CD4-positive, alpha-beta T cell treated with Interleukin-17A for 4 hours (primary cell): ENCODE measurements around the gene DBX1.
"Not testable (repeated sequence)": the region's sequence is repeated elsewhere in the genome, so short reads cannot be mapped to it uniquely, and the experiment has no call there.

ENCODE experiments used
- DNase-seq: peaks from one replicate; pipeline ENCODE4 v3.0.0-alpha.2; 2020; ENCODE audit warnings: mixed read lengths

DBX1 gene

GRCh38 chr11:20161230-20161918 lies 1.1 kb upstream of the DBX1 start:
- DNase-seq = no peak

- DNase-seq = no peak
Observed at GRCh38 chr11:20159466-20160381, 551 bp downstream of the DBX1 start.

GRCh38 chr11:20158597-20159257 lies 1.5 kb downstream of the DBX1 start:
- DNase-seq = no peak

GRCh38 chr11:20157728-20158127 lies 2.5 kb downstream of the DBX1 start:
- no peak for DNase-seq

- peak; percentile 59 for DNase-seq
Observed at GRCh38 chr11:20156876-20157613, 3.2 kb downstream of the DBX1 start.

GRCh38 chr11:20156280-20156875 lies 3.9 kb downstream of the DBX1 start:
- DNase-seq = peak; percentile 71

GRCh38 chr11:20155683-20156279 lies 4.5 kb downstream of the DBX1 start:
- no peak for DNase-seq

GRCh38 chr11:20154381-20154780 lies 5.9 kb downstream of the DBX1 start:
- DNase-seq = no peak

GRCh38 chr11:20138707-20139106 lies 21.6 kb downstream of the DBX1 start:
- DNase-seq = no peak

GRCh38 chr11:20137637-20138036 lies 22.6 kb downstream of the DBX1 start:
- no peak for DNase-seq

GRCh38 chr11:20134991-20135736 lies 25.1 kb downstream of the DBX1 start:
- DNase-seq = no peak

- no peak for DNase-seq
Observed at GRCh38 chr11:20132667-20133039, 27.6 kb downstream of the DBX1 start.

- DNase-seq = peak; percentile 51
Observed at GRCh38 chr11:20131788-20132666, 28.2 kb downstream of the DBX1 start.

GRCh38 chr11:20129665-20130064 lies 30.6 kb downstream of the DBX1 start:
- DNase-seq = no peak

- DNase-seq = not testable (repeated sequence)
Observed at GRCh38 chr11:20128528-20128825, 31.8 kb downstream of the DBX1 start.

- peak; percentile 81 for DNase-seq
Observed at GRCh38 chr11:20127671-20128527, 32.4 kb downstream of the DBX1 start.

GRCh38 chr11:20126724-20127123 lies 33.6 kb downstream of the DBX1 start:
- DNase-seq = no peak

GRCh38 chr11:20125927-20126326 lies 34.3 kb downstream of the DBX1 start:
- DNase-seq = no peak

- DNase-seq = no peak
Observed at GRCh38 chr11:20122131-20122530, 38.1 kb downstream of the DBX1 start.
